ENCODE measurements around the gene GH2.
"Not testable (repeated sequence)": the region's sequence is repeated elsewhere in the genome, so short reads cannot be mapped to it uniquely, and the experiment has no call there.

DNA sequence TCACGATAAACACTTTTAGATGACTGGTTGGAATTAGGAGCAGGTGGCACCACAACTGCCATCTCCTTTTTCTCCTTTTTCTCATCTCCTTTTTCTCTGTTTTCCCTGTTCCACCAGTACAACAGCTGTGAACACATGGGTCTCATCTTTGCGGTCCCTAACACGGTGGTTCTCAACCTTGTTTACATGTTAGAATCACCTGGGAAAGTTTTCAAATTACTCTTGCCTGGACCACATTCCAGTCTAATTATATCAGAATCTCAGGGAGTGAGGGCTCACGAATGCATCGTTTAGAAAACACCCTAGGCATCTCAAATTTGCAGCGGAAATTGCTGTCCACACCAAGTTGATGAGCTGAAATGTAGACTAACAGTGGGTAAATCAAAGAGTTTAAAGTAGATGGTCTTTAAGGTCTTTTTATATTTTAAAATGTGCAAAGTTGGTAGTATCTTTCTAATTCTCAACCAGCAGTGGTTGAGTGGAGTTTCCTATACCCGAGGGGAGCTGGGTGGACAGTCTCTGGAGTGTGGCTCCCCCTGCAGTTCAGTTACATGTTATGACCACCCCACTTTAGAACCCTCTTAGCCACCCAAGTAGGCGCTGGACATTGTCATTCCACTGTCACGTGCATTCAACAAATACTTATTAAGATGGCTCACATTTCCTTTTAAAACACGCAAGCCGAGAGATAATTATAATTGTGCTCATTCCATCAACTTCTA is 10.7 kb upstream of the GH2 start:
- TF ChIP-seq EZH2phosphoT487 (IDR thresholded peaks at IDR 0.05; ENCODE audit: borderline replicate concordance, low read depth, low read length): not testable (repeated sequence)
- TF ChIP-seq, protein P1, sequence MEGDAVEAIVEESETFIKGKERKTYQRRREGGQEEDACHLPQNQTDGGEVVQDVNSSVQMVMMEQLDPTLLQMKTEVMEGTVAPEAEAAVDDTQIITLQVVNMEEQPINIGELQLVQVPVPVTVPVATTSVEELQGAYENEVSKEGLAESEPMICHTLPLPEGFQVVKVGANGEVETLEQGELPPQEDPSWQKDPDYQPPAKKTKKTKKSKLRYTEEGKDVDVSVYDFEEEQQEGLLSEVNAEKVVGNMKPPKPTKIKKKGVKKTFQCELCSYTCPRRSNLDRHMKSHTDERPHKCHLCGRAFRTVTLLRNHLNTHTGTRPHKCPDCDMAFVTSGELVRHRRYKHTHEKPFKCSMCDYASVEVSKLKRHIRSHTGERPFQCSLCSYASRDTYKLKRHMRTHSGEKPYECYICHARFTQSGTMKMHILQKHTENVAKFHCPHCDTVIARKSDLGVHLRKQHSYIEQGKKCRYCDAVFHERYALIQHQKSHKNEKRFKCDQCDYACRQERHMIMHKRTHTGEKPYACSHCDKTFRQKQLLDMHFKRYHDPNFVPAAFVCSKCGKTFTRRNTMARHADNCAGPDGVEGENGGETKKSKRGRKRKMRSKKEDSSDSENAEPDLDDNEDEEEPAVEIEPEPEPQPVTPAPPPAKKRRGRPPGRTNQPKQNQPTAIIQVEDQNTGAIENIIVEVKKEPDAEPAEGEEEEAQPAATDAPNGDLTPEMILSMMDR (conservative IDR thresholded peaks at IDR 0.05; ENCODE audit: low read length): peak; percentile 67

Measured in OCI-LY7 (cell line).